ENCODE measurements around the gene LHX8.

LHX8 gene

DNA sequence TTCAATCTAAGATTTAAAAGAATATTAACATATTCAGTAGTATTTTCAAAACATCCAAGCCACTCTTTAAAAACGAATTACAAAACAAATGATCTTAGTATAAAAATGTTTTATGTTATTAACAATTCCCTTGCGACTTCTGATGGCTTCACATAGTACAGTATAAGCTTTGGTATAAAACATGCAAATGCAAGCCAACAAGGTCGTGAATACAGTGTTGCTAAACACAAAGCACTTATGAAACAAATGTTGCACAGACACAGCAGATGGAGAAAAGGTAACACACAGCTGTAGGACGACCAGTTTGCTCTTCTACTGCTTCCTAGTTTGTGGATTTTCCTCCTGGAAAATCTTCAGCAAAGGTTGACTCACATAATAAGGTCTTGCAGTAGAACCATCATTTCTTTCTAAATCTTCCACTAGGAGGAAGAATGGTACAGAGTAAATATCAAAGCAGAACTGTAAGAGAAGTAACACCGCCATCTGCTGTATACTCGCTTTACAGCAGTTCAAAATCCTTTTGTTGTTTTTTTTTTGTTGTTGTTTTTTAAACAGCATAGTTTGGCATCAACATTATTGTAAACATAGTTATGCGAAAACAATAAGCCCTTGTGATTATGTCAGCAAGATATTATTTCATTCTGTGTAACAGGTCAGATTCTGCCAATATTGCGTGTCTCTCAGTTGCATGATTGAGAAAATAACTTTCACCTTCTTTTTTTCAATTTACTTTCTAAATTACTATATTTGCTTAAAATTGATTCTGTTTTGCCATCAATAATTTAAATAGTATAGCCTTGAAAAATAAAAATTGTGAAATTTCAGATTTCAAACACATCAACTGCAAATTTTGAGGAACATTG lies 69.5 kb downstream of the LHX8 start:
- DNase-seq (ENCODE audit: low read depth, low spot score), result no peak

GRCh38 chr1:75208862-75209261 lies 74.7 kb downstream of the LHX8 start:
- DNase-seq (ENCODE audit: low read depth, low spot score), result no peak

Data from smooth muscle cell of the brain vasculature (primary cell).